ENCODE data around the gene FAN1.

Gene FAN1

GRCh38 chr15:30958219-30958618, 54.5 kb downstream of the FAN1 start:
- DNase-seq (ENCODE audit: low spot score): no peak

GRCh38 chr15:30962079-30962478, 58.4 kb downstream of the FAN1 start:
- no peak for DNase-seq (ENCODE audit: low spot score)

- peak; percentile 4 for DNase-seq (ENCODE audit: low spot score)
These were observed 58.9 kb downstream of the FAN1 start for GRCh38 chr15:30962659-30963058.

GRCh38 chr15:30963681-30964080, 60.0 kb downstream of the FAN1 start:
- DNase-seq (ENCODE audit: low spot score): no peak

- DNase-seq (ENCODE audit: low spot score): no peak
These were observed 66.0 kb downstream of the FAN1 start for GRCh38 chr15:30969724-30970123.

- DNase-seq (ENCODE audit: low spot score): no peak
These were observed 69.7 kb downstream of the FAN1 start for GRCh38 chr15:30973379-30973778.

GRCh38 chr15:30974112-30974511, 70.4 kb downstream of the FAN1 start:
- DNase-seq (ENCODE audit: low spot score): no peak

- no peak for DNase-seq (ENCODE audit: low spot score)
These were observed 74.6 kb downstream of the FAN1 start for GRCh38 chr15:30978328-30978727.

GRCh38 chr15:30979457-30979856, 75.7 kb downstream of the FAN1 start:
- DNase-seq (ENCODE audit: low spot score): no peak

- no peak for DNase-seq (ENCODE audit: low spot score)
These were observed 80.4 kb downstream of the FAN1 start for GRCh38 chr15:30984118-30984517.

- DNase-seq (ENCODE audit: low spot score): no peak
These were observed 80.8 kb downstream of the FAN1 start for GRCh38 chr15:30984542-30984941.

- no peak for DNase-seq (ENCODE audit: low spot score)
These were observed 81.4 kb downstream of the FAN1 start for GRCh38 chr15:30985081-30985531.

- no peak for DNase-seq (ENCODE audit: low spot score)
These were observed 86.3 kb downstream of the FAN1 start for GRCh38 chr15:30990036-30990435.

- no peak for DNase-seq (ENCODE audit: low spot score)
These were observed 86.9 kb downstream of the FAN1 start for GRCh38 chr15:30990446-30991254.

- DNase-seq (ENCODE audit: low spot score): peak; percentile 66
These were observed 87.8 kb downstream of the FAN1 start, which contains the start of gene MTMR10 for GRCh38 chr15:30991255-30992235. MTMR10 (minus strand) TSS chr15:30991628; CDS start chr15:30991506, 122 bp downstream.

- DNase-seq (ENCODE audit: low spot score): no peak
These were observed 88.6 kb downstream of the FAN1 start for GRCh38 chr15:30992249-30992864.

All from CD4-positive, alpha-beta T cell treated with Interleukin-2 at 100 ng/mL for 4 hours (primary cell).